GM12878 (cell line): ENCODE data around the gene FLNC. TPM values are rescaled to one million over a fixed set of nuclear protein-coding genes. Genes with fewer than 3 reads are reported as not detected.

Experiments used
- ATAC-seq: fragments of 200-7000 bp; cut with Tn5 transposase; 3 replicates; pipeline ENCODE4 v1.9.1; 2020; ENCODE audit warnings: mild to moderate bottlenecking, moderate library complexity
- BruUV-seq: library from RNA; stranded (reverse); fragments of 400-500 nt; replicated peaks from 2 replicates; lab custom pipeline; 2021; lab: Mats Ljungman, UMichigan
- CTCF ChIA-PET: fragments of 300-600 bp; sonication (Branson Sonifier 250); formaldehyde crosslinking; extraction: SDS; loops from one replicate; lab custom pipeline; 2021; ENCODE audit warnings: inconsistent platforms; lab: Yijun Ruan, JAX
- POLR2A ChIA-PET: fragments of 350-600 bp; formaldehyde crosslinking; extraction: SDS; loops from one replicate; lab custom pipeline; 2021; ENCODE audit warnings: inconsistent platforms; lab: Charles Lee
- RAD21 ChIA-PET: fragments of 300-600 bp; sonication (Branson Sonifier 250); formaldehyde crosslinking; loops from one replicate; lab custom pipeline; 2023; ENCODE audit warnings: antibody characterized with exemption; ENCODE audit not compliant: unreplicated experiment; lab: Charles Lee
- SMC1A ChIA-PET: fragments of 300-600 bp; sonication (Branson Sonifier 250); formaldehyde crosslinking; loops from one replicate; lab custom pipeline; 2023; ENCODE audit not compliant: unreplicated experiment, uncharacterized antibody; lab: Charles Lee
- DNase-seq: peaks from one replicate; pipeline ENCODE4 v3.0.0-alpha.2; 2011; ENCODE audit warnings: low read depth, low spot score
- FAIRE-seq: peaks from 3 replicates; lab custom pipeline; 2011; peaks lifted over from hg19 to GRCh38; lab: Jason Lieb, UNC
- H2AFZ ChIP-seq: 2 replicates; pipeline ENCODE4 v1.6.0; 2011; ENCODE audit warnings: low read depth, low read length, control low read depth; ENCODE audit not compliant: control insufficient read depth
- H3K27ac ChIP-seq: 2 replicates; pipeline ENCODE4 v1.5.1; 2011; ENCODE audit warnings: control low read depth; ENCODE audit not compliant: control insufficient read depth, insufficient read depth
- H3K27me3 ChIP-seq, 2 experiments: replicated peaks in 1 of 2; 2 replicates each; pipeline versions ENCODE4 v1.6.0 to v1.6.1; 2011; ENCODE audit warnings: low read length in 1 of 2; ENCODE audit not compliant: control insufficient read depth in 2 of 2, insufficient read depth in 2 of 2
- H3K36me3 ChIP-seq, 2 experiments: 2 replicates each; pipeline ENCODE4 v1.5.1; 2011; ENCODE audit warnings: low read length in 1 of 2; ENCODE audit not compliant: control insufficient read depth in 2 of 2, insufficient read depth in 2 of 2
- H3K4me1 ChIP-seq: 2 replicates; pipeline ENCODE4 v1.6.1; 2011; ENCODE audit warnings: mild to moderate bottlenecking, low read length, moderate library complexity, mixed read lengths; ENCODE audit not compliant: control insufficient read depth, insufficient read depth
- H3K4me2 ChIP-seq: 2 replicates; pipeline ENCODE4 v1.6.0; 2011; ENCODE audit warnings: control low read depth; ENCODE audit not compliant: control insufficient read depth, insufficient read depth
- H3K4me3 ChIP-seq: fragments of 200-600 bp; sonication (generic); 2 replicates; pipeline ENCODE4 v1.5.1; 2016
- H3K79me2 ChIP-seq: 2 replicates; pipeline ENCODE4 v1.6.0; 2011; ENCODE audit warnings: low read length; ENCODE audit not compliant: control insufficient read depth, insufficient read depth
- H3K9ac ChIP-seq: 2 replicates; pipeline ENCODE4 v1.8.0; 2011; ENCODE audit warnings: low read length, control low read depth, mixed read lengths; ENCODE audit not compliant: control insufficient read depth, insufficient read depth
- H3K9me3 ChIP-seq: replicated peaks from 3 replicates; pipeline ENCODE4 v1.5.1; 2011; ENCODE audit warnings: mild to moderate bottlenecking, low read length; ENCODE audit not compliant: control insufficient read depth, insufficient read depth
- H4K20me1 ChIP-seq: 2 replicates; pipeline ENCODE4 v1.6.0; 2011; ENCODE audit not compliant: control insufficient read depth, insufficient read depth
- BHLHE40 ChIP-seq, 2 experiments: fragments of 450-650 bp in 1 of 2; IDR thresholded peaks; 2 replicates each; pipeline ENCODE4 v1.6.1; 2011 to 2017; ENCODE audit warnings: low read depth in 2 of 2, borderline replicate concordance in 1 of 2, improper control_type of control experiment in 1 of 2, low read length in 1 of 2, mild to moderate bottlenecking in 1 of 2
- CTCF ChIP-seq, 3 experiments: IDR thresholded peaks in 2 of 3; conservative IDR thresholded peaks in 1 of 3; 2 replicates each; pipeline ENCODE4 v1.5.1; 2011; ENCODE audit warnings: low read depth in 3 of 3, low read length in 3 of 3, mild to moderate bottlenecking in 3 of 3, control low read depth in 2 of 3, moderate library complexity in 2 of 3, inconsistent platforms in 1 of 3, mixed read lengths in 1 of 3; ENCODE audit not compliant: control insufficient read depth in 2 of 3, insufficient read depth in 1 of 3; ENCODE audit errors: extremely low read depth in 1 of 3
- EGR1 ChIP-seq, 2 experiments: IDR thresholded peaks; 1 replicate in 1 of 2; 2 replicates in 1 of 2; pipeline ENCODE4 v1.6.1; 2011 to 2012; ENCODE audit warnings: low read depth in 2 of 2, low read length in 2 of 2, borderline replicate concordance in 1 of 2, mild to moderate bottlenecking in 1 of 2, moderate library complexity in 1 of 2
- NR2F1 ChIP-seq: fragments of 450-650 bp; conservative IDR thresholded peaks from 2 replicates; pipeline ENCODE4 v1.6.1; 2017; ENCODE audit warnings: mild to moderate bottlenecking
- RUNX3 ChIP-seq: IDR thresholded peaks from 2 replicates; pipeline ENCODE4 v1.6.1; 2012; ENCODE audit warnings: low read length, inconsistent platforms
- SMC3 ChIP-seq: IDR thresholded peaks from 2 replicates; pipeline ENCODE4 v1.6.1; 2011; ENCODE audit warnings: low read length, improper control_type of control experiment, borderline replicate concordance
- TARDBP ChIP-seq: IDR thresholded peaks from 2 replicates; pipeline ENCODE4 v1.6.1; 2016; ENCODE audit warnings: borderline replicate concordance
- WGBS: methylation state at CpG from one replicate; pipeline ENCODE4 v1.1.6; 2016; ENCODE audit warnings: low lambda C conversion rate; ENCODE audit not compliant: insufficient replicate concordance, insufficient coverage; ENCODE audit errors: missing lambda C conversion rate; 5-methylcytosine and 5-hydroxymethylcytosine counted together
- in situ Hi-C: fragments of 300-500 bp; cut with MboI; formaldehyde crosslinking; loops from 9 replicates; pipeline ENCODE4 v1.14.3; 2018; ENCODE audit warnings: mixed read lengths
- intact Hi-C: fragments of 100-400 bp; cut with micrococcal nuclease; formaldehyde crosslinking; loops from one replicate; pipeline ENCODE4 v1.14.2; 2022; ENCODE audit not compliant: unreplicated experiment
- polyA plus RNA-seq, 11 experiments: library from polyadenylated mRNA; depleted of rRNA in 4 of 11; unstranded in 6 of 11; stranded (reverse) in 5 of 11; fragments of >200 nt; fragmentation: Nextera tagmentation in 4 of 11; fragmentation: Illumina TruSeq in 1 of 11; extraction: Ambion mirVana in 4 of 11; extraction: Trizol in 1 of 11; gene quantifications; 1 replicate in 1 of 11; 2 replicates in 10 of 11; pipeline versions ENCODE4 v1.2.1 to v1.2.3, GENCODE V29; 2011 to 2016; ENCODE audit warnings: inconsistent platforms in 2 of 11, missing spikeins in 2 of 11, low read depth in 1 of 11
- total RNA-seq, 4 experiments: library from RNA; depleted of rRNA in 3 of 4; stranded (reverse); fragments of >200 nt in 3 of 4; fragmentation: Illumina TruSeq in 1 of 4; extraction: Trizol in 1 of 4; gene quantifications; 2 replicates each; pipeline versions ENCODE4 v1.2.1 to v1.2.3, GENCODE V29; 2013 to 2021
- TF ChIP-seq, protein P1 (sequence below): fragments of 450-650 bp; IDR thresholded peaks from 2 replicates; pipeline ENCODE4 v1.6.1; 2017; ENCODE audit warnings: mild to moderate bottlenecking, moderate library complexity

The FLNC gene
- total and polyA plus RNA-seq, 10 of the 15 experiments (the other 5 are each of a cell fraction or from before 2014, with no cell fraction given) = 0.01 to 0.21 (median 0.06) TPM; not detected in 3

- DNase-seq (no peak), FAIRE-seq (no peak), ATAC-seq (peak; percentile 81)
- Histone ChIP-seq H3K9ac (no peak overlapping the region), H3K27me3 (no peaks in the 10 kb centered on the region; a peak in 1 of 4 replicates), H3K4me2 (no peak overlapping the region), H3K79me2 (no peaks in the 10 kb centered on the region), H3K4me1 (no peaks in the 10 kb centered on the region; the same call in 1 of the 2 replicates), H3K36me3 (no peaks in the 10 kb centered on the region)
- ChIA-PET POLR2A (no interaction called here), RAD21 (interaction anchor here (1.0 to 1.4 kb wide), 4 partner anchors 42 to 367 kb away, joined by 3 to 6 read pairs (median 4); no protein-coding TSS in a partner anchor), SMC1A (interaction anchor here (0.6 to 1.4 kb wide), 3 partner anchors 42 to 368 kb away, joined by 4 to 7 read pairs (median 5); no protein-coding TSS in a partner anchor)
- 45% methylated on average over 31 of the region's 35 CpGs for WGBS
- intact Hi-C loops = loop anchor here (1.0 kb wide), 2 partner anchors 41 to 249 kb away; no protein-coding TSS in a partner anchor
- BruUV-seq = no TSS peak
- TF ChIP-seq NR2F1 = 0 out of 2 replicates have a peak, but pooled peaks have one; percentile 28
- 0 out of 4 replicates have a peak, but pooled peaks of 1 of the 2 experiments have one; percentile 9 for TF ChIP-seq BHLHE40 (IDR thresholded peaks at IDR 0.05; ENCODE audit: borderline replicate concordance in 1 of 2, low read depth in 2 of 2, low read length in 1 of 2)
- TF ChIP-seq EGR1 (IDR thresholded peaks at IDR 0.05; ENCODE audit: borderline replicate concordance in 1 of 2, low read depth in 2 of 2, low read length in 2 of 2) = peak in 1 of 2 experiments; percentile 82; a peak in 2 of 3 replicates
- TF ChIP-seq TARDBP = no peak
- peak; percentile 23; the same call in 1 of the 2 replicates for TF ChIP-seq RUNX3
- TF ChIP-seq, protein P1, sequence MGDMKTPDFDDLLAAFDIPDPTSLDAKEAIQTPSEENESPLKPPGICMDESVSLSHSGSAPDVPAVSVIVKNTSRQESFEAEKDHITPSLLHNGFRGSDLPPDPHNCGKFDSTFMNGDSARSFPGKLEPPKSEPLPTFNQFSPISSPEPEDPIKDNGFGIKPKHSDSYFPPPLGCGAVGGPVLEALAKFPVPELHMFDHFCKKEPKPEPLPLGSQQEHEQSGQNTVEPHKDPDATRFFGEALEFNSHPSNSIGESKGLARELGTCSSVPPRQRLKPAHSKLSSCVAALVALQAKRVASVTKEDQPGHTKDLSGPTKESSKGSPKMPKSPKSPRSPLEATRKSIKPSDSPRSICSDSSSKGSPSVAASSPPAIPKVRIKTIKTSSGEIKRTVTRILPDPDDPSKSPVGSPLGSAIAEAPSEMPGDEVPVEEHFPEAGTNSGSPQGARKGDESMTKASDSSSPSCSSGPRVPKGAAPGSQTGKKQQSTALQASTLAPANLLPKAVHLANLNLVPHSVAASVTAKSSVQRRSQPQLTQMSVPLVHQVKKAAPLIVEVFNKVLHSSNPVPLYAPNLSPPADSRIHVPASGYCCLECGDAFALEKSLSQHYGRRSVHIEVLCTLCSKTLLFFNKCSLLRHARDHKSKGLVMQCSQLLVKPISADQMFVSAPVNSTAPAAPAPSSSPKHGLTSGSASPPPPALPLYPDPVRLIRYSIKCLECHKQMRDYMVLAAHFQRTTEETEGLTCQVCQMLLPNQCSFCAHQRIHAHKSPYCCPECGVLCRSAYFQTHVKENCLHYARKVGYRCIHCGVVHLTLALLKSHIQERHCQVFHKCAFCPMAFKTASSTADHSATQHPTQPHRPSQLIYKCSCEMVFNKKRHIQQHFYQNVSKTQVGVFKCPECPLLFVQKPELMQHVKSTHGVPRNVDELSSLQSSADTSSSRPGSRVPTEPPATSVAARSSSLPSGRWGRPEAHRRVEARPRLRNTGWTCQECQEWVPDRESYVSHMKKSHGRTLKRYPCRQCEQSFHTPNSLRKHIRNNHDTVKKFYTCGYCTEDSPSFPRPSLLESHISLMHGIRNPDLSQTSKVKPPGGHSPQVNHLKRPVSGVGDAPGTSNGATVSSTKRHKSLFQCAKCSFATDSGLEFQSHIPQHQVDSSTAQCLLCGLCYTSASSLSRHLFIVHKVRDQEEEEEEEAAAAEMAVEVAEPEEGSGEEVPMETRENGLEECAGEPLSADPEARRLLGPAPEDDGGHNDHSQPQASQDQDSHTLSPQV = no peak
- peak; percentile 53 for TF ChIP-seq SMC3
- TF ChIP-seq CTCF (IDR thresholded peaks at IDR 0.05 in 2 of 3, conservative IDR thresholded peaks at IDR 0.05 in 1 of 3; ENCODE audit: control insufficient read depth in 2 of 3, extremely low read depth in 1 of 3, insufficient read depth in 1 of 3, low read depth in 3 of 3, low read length in 3 of 3) = peak; percentile 49 to 85 (median 52); a peak in 5 of 6 replicates
- TF ChIP-seq, all 136 proteins: peak for 6
- no peaks in the 10 kb centered on the region for H3K9me3 ChIP-seq
- H3K4me3 ChIP-seq = no peak overlapping the region
- no peaks in the 10 kb centered on the region for H4K20me1 ChIP-seq
- no peak overlapping the region for H2AFZ ChIP-seq
- in situ Hi-C loops = no loop called here
- no peak overlapping the region for H3K27ac ChIP-seq
- CTCF ChIA-PET = interaction anchor here (0.5 to 3.4 kb wide), 12 partner anchors 9 to 367 kb away, joined by 3 to 21 read pairs (median 4); partner anchors contain the start of gene ATP6V1F
Measured at GRCh38 chr7:128841921-128842673, 11.9 kb downstream of the FLNC start.
